Activated naive CD4-positive, alpha-beta T cell treated with anti-CD3 and anti-CD28 coated beads, Interleukin-2, amount 10 ng/mL, durations not matched to agents 5 hours and 36 hours (primary cell): ENCODE measurements around the gene SIRPA. TPM values are rescaled to one million over a fixed set of nuclear protein-coding genes. Genes with fewer than 3 reads are reported as not detected.

Experiments
- total RNA-seq, 2 experiments: library from RNA; stranded (reverse); gene quantifications; one replicate each; pipeline ENCODE4 v1.2.3, GENCODE V29; 2021

SIRPA gene
- not detected for total RNA-seq

DNA sequence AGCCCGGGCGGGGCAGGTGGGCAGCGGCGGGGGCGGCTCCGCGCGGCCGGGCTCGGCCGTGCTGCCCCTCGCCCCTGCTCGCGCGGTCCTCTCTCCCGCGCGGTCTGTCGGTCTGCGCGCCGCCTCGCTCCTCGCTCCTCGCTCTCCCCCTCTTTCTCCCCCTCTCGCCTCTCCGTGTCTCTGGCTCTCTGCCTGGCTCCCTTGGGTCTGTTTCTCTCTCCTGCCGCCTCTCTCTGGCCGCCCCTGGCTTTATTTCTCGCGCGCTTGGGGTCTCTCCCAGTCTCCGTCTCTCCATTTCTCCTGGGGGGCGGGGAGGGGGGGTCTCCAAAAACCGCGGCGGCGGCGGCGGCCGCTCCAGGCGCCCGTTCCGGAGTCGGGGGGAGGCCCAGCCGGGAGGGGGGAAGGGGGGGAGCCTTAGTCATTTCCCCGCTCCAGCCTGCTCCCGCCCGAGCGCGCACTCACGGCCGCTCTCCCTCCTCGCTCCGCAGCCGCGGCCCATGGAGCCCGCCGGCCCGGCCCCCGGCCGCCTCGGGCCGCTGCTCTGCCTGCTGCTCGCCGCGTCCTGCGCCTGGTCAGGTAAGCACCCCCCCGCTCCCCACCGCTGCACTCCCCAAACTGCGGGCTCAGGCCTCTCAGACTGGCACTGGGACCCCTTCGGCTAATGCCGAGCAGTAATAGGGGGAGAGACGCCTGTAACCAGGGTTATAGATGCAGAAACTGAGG is at the start of gene SIRPA:
Gene SIRPA (plus strand): TSS at position 457 of the 723 bp plus-strand sequence. CDS start 41 bp downstream, at position 498.

Other genes with a start within 250 kb of the SIRPA start
- 100 to 1,000 TPM; 108 to 113 TPM for gene SIRPG, start 237.6 kb upstream of the SIRPA start, total RNA-seq
- not detected for gene PDYN, start 98.7 kb downstream of the SIRPA start, total RNA-seq
- gene STK35, start 206.4 kb downstream of the SIRPA start, total RNA-seq, result 10 to 100 TPM; 13.5 to 13.8 TPM